A673 (cell line): ENCODE data around the gene FBXO45.
"Not testable (repeated sequence)": the region's sequence is repeated elsewhere in the genome, so short reads cannot be mapped to it uniquely, and the experiment has no call there.

Experiments used
- CTCF ChIP-seq: fragments of 300-800, 200-600 bp; sonication (generic); conservative IDR thresholded peaks from 2 replicates; pipeline ENCODE4 v1.5.1; 2017; ENCODE audit warnings: low read depth, mild to moderate bottlenecking, antibody characterized with exemption, low read length, moderate library complexity, mixed read lengths
- EZH2 ChIP-seq: fragments of 200-600 bp; sonication (generic); IDR thresholded peaks from 2 replicates; pipeline ENCODE4 v1.6.1; 2017; ENCODE audit warnings: borderline replicate concordance, low read depth, mild to moderate bottlenecking, mixed read lengths, antibody characterized with exemption, low read length; ENCODE audit not compliant: poor library complexity, severe bottlenecking

DNA sequence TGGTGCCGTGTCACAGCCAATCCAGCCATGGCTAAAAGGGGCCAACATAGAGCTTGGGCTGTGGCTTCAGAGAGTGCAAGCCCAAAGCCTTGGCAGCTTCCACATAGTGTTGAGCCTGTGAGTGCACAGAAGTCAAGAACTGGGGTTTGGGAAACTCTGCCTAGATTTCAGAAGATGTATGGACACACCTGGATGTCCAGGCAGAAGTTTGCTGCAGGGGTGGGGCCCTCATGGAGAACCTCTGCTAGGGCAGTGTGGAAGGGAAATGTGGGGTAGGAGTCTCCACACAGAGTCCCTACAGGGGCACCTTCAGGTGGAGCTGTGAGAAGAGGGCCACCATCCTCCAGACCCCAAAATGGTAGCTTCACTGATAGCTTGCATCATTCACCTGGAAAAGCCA, 19.1 kb upstream of the FBXO45 start:
- not testable (repeated sequence) for TF ChIP-seq CTCF, EZH2
